Vagina (tissue), 2 donors: Measurements from ENCODE around the gene CNIH2. TPM values are rescaled to one million over a fixed set of nuclear protein-coding genes. Genes with fewer than 3 reads are reported as not detected.

Source experiments
- DNase-seq, 2 donors: peaks; one replicate each; pipeline ENCODE4 v3.0.0-alpha.2; 2017; ENCODE audit errors: extremely low spot score in 2 of 2
- H3K27ac ChIP-seq: fragments of 200-600 bp; sonication (generic); one replicate; pipeline ENCODE4 v1.5.1; 2019
- H3K27me3 ChIP-seq: fragments of 200-600 bp; sonication (generic); one replicate; pipeline ENCODE4 v1.5.1; 2019
- H3K36me3 ChIP-seq, 2 donors: fragments of 200-600 bp; sonication (generic); one replicate each; pipeline ENCODE4 v1.5.1; 2017 to 2019
- H3K4me1 ChIP-seq: fragments of 200-600 bp; sonication (generic); one replicate; pipeline ENCODE4 v1.5.1; 2019
- H3K4me3 ChIP-seq, 2 donors: fragments of 200-600 bp; sonication (generic); 1 replicate in 1 of 2; 2 replicates in 1 of 2; pipeline ENCODE4 v1.5.1; 2016 to 2019
- H3K9me3 ChIP-seq: fragments of 200-600 bp; sonication (generic); one replicate; pipeline ENCODE4 v1.5.1; 2019
- CTCF ChIP-seq, 3 experiments: fragments of 450-650 bp in 2 of 3; fragments of 200-600 bp in 1 of 3; sonication (generic) in 1 of 3; IDR thresholded peaks; one replicate each; pipeline ENCODE4 v1.5.1; 2017 to 2019; ENCODE audit warnings: antibody characterized with exemption in 3 of 3, mild to moderate bottlenecking in 2 of 3, moderate library complexity in 2 of 3
- POLR2A ChIP-seq, 2 donors: fragments of 450-650 bp; IDR thresholded peaks; one replicate each; pipeline ENCODE4 v1.6.1; 2017; ENCODE audit warnings: antibody characterized with exemption in 2 of 2, mild to moderate bottlenecking in 2 of 2, moderate library complexity in 2 of 2
- POLR2AphosphoS5 ChIP-seq, 2 donors: sonication (generic); formaldehyde crosslinking; IDR thresholded peaks; one replicate each; pipeline ENCODE4 v1.9.0; 2017; ENCODE audit warnings: antibody characterized with exemption in 2 of 2, mild to moderate bottlenecking in 2 of 2, low read depth in 1 of 2; ENCODE audit not compliant: insufficient read depth in 1 of 2
- intact Hi-C: fragments of 100-400 bp; cut with DNase I; formaldehyde crosslinking; loops from one replicate; pipeline ENCODE4 v1.15.1; 2023
- total RNA-seq: library from RNA; depleted of rRNA; stranded (reverse); fragments of >200 nt; gene quantifications from one replicate; pipeline ENCODE4 v1.2.3, GENCODE V29; 2016

Gene CNIH2
- total RNA-seq, 1 donor from 2014 or later: 3.2 TPM

- Histone ChIP-seq H3K4me1 (peaks cover 42% of the 10 kb centered on the region), H3K4me3 (peak within 1 kb of the TSS; percentile 92 to 98), H3K27ac (peak within 1 kb of the TSS; percentile 90), H3K27me3 (peaks cover 5% of the 10 kb centered on the region), H3K36me3 (no peaks in the 10 kb centered on the region), H3K9me3 (no peaks in the 10 kb centered on the region)
- peak in 1 of 3 experiments; percentile 14 for TF ChIP-seq CTCF (IDR thresholded peaks at IDR 0.05)
- TF ChIP-seq POLR2A (IDR thresholded peaks at IDR 0.05): peak in 1 of 2 donors; percentile 93
- peak; percentile 90 to 95 for TF ChIP-seq POLR2AphosphoS5 (IDR thresholded peaks at IDR 0.05; ENCODE audit: insufficient read depth in 1 of 2, low read depth in 1 of 2)
- peak; percentile 100 for DNase-seq
- intact Hi-C loops: loop anchor here (10.0 kb wide), 1 partner anchor 64 kb away; no protein-coding TSS in a partner anchor
Observed at GRCh38 chr11:66288671-66289547, 10.9 kb downstream of the CNIH2 start, which contains the start of gene YIF1A. TSS of gene YIF1A (minus strand) at chr11:66289143. CDS start at chr11:66288985, 158 bp downstream.

- intact Hi-C loops: loop anchor here (10.0 kb wide), 1 partner anchor 65 kb away; no protein-coding TSS in a partner anchor
- TF ChIP-seq POLR2A (IDR thresholded peaks at IDR 0.05): no peak
- TF ChIP-seq POLR2AphosphoS5 (IDR thresholded peaks at IDR 0.05; ENCODE audit: insufficient read depth in 1 of 2, low read depth in 1 of 2): no peak
- no peak for TF ChIP-seq CTCF (IDR thresholded peaks at IDR 0.05)
- Histone ChIP-seq H3K4me1 (peaks cover 42% of the 10 kb centered on the region), H3K27me3 (peaks cover 5% of the 10 kb centered on the region), H3K27ac (peak overlapping the region; percentile 59), H3K9me3 (no peaks in the 10 kb centered on the region), H3K4me3 (peak overlapping the region; percentile 92 to 98), H3K36me3 (no peaks in the 10 kb centered on the region)
- DNase-seq: no peak
Observed at GRCh38 chr11:66289548-66290329, 11.8 kb downstream of the CNIH2 start.

GRCh38 chr11:66290330-66290621, 12.3 kb downstream of the CNIH2 start:
- Histone ChIP-seq H3K4me1 (peaks cover 42% of the 10 kb centered on the region), H3K36me3 (no peaks in the 10 kb centered on the region), H3K9me3 (no peaks in the 10 kb centered on the region), H3K4me3 (no peak overlapping the region), H3K27me3 (peaks cover 5% of the 10 kb centered on the region), H3K27ac (no peak overlapping the region)
- intact Hi-C loops: no loop called here
- TF ChIP-seq POLR2AphosphoS5 (IDR thresholded peaks at IDR 0.05; ENCODE audit: insufficient read depth in 1 of 2, low read depth in 1 of 2): no peak
- TF ChIP-seq POLR2A (IDR thresholded peaks at IDR 0.05): no peak
- TF ChIP-seq CTCF (IDR thresholded peaks at IDR 0.05): no peak
- DNase-seq: no peak

GRCh38 chr11:66291303-66291705, 13.3 kb downstream of the CNIH2 start:
- intact Hi-C loops: no loop called here
- Histone ChIP-seq H3K27me3 (peaks cover 5% of the 10 kb centered on the region), H3K4me3 (peak overlapping the region in 1 of 2 donors; percentile 40), H3K27ac (no peak overlapping the region), H3K36me3 (no peaks in the 10 kb centered on the region), H3K9me3 (no peaks in the 10 kb centered on the region), H3K4me1 (peaks cover 42% of the 10 kb centered on the region)
- DNase-seq: no peak
- TF ChIP-seq POLR2AphosphoS5 (IDR thresholded peaks at IDR 0.05; ENCODE audit: insufficient read depth in 1 of 2, low read depth in 1 of 2): no peak
- no peak for TF ChIP-seq CTCF (IDR thresholded peaks at IDR 0.05)
- TF ChIP-seq POLR2A (IDR thresholded peaks at IDR 0.05): no peak
